ENCODE measurements around the gene DAPP1.
A peak's percentile ranks its signal among the peaks of the same experiment; 100 is the strongest.

Gene DAPP1

GRCh38 chr4:99856166-99856565 lies 39.5 kb downstream of the DAPP1 start:
- peak; percentile 41 for DNase-seq

- no peak for DNase-seq
Measured at GRCh38 chr4:99857307-99857706, 40.7 kb downstream of the DAPP1 start.

- no peak for DNase-seq
Measured at GRCh38 chr4:99859618-99860017, 43.0 kb downstream of the DAPP1 start.

GRCh38 chr4:99860521-99860920 lies 43.9 kb downstream of the DAPP1 start:
- no peak for DNase-seq

- no peak for DNase-seq
Measured at GRCh38 chr4:99861120-99861905, 44.7 kb downstream of the DAPP1 start.

GRCh38 chr4:99863804-99864203 lies 47.2 kb downstream of the DAPP1 start:
- no peak for DNase-seq

GRCh38 chr4:99868126-99868596 lies 51.5 kb downstream of the DAPP1 start:
- DNase-seq: no peak

GRCh38 chr4:99872570-99872969 lies 55.9 kb downstream of the DAPP1 start:
- DNase-seq: no peak

- no peak for DNase-seq
Measured at GRCh38 chr4:99875071-99875470, 58.4 kb downstream of the DAPP1 start.

GRCh38 chr4:99876946-99877345 lies 60.3 kb downstream of the DAPP1 start:
- DNase-seq: no peak

- DNase-seq: no peak
Measured at GRCh38 chr4:99878604-99879003, 62.0 kb downstream of the DAPP1 start.

GRCh38 chr4:99879458-99879857 lies 62.8 kb downstream of the DAPP1 start:
- DNase-seq: no peak

- peak; percentile 56 for DNase-seq
Measured at GRCh38 chr4:99885063-99885664, 68.5 kb downstream of the DAPP1 start.

- DNase-seq: no peak
Measured at GRCh38 chr4:99885687-99886086, 69.1 kb downstream of the DAPP1 start.

GRCh38 chr4:99886146-99886545 lies 69.5 kb downstream of the DAPP1 start:
- DNase-seq: no peak

GRCh38 chr4:99887837-99888236 lies 71.2 kb downstream of the DAPP1 start:
- no peak for DNase-seq

GRCh38 chr4:99891351-99891750 lies 74.7 kb downstream of the DAPP1 start:
- no peak for DNase-seq

- no peak for DNase-seq
Measured at GRCh38 chr4:99893029-99893428, 76.4 kb downstream of the DAPP1 start.

GRCh38 chr4:99893839-99894160 lies 77.2 kb downstream of the DAPP1 start:
- DNase-seq: no peak

GRCh38 chr4:99894161-99894997 lies 77.8 kb downstream of the DAPP1 start, which contains the start of gene LAMTOR3:
TSS of gene LAMTOR3 (minus strand) at chr4:99894427. CDS start at chr4:99893963, 464 bp downstream.
- DNase-seq: peak; percentile 93

- no peak for DNase-seq
Measured at GRCh38 chr4:99894998-99895397, 78.4 kb downstream of the DAPP1 start.

- DNase-seq: no peak
Measured at GRCh38 chr4:99915449-99915848, 98.8 kb downstream of the DAPP1 start.

GRCh38 chr4:99917575-99917974 lies 100.9 kb downstream of the DAPP1 start:
- no peak for DNase-seq

- no peak for DNase-seq
Measured at GRCh38 chr4:99918656-99919055, 102.0 kb downstream of the DAPP1 start.
